ENCODE measurements around the gene MRPL23.
"Not testable (repeated sequence)": the region's sequence is repeated elsewhere in the genome, so short reads cannot be mapped to it uniquely, and the experiment has no call there.

Gene MRPL23

GRCh38 chr11:1932681-1933080 lies 14.5 kb upstream of the MRPL23 start:
- H3K4me3 ChIP-seq (ENCODE audit: low read depth, low read length), result no peak overlapping the region

- no peak overlapping the region for H3K4me3 ChIP-seq (ENCODE audit: low read depth, low read length)
Observed at GRCh38 chr11:1933416-1934334, 13.5 kb upstream of the MRPL23 start.

GRCh38 chr11:1934335-1935155 lies 12.6 kb upstream of the MRPL23 start:
- H3K4me3 ChIP-seq (ENCODE audit: low read depth, low read length), result no peak overlapping the region

- no peak overlapping the region for H3K4me3 ChIP-seq (ENCODE audit: low read depth, low read length)
Observed at GRCh38 chr11:1935156-1936071, 11.7 kb upstream of the MRPL23 start.

GRCh38 chr11:1936072-1936780 lies 10.9 kb upstream of the MRPL23 start:
- no peak overlapping the region for H3K4me3 ChIP-seq (ENCODE audit: low read depth, low read length)

GRCh38 chr11:1936781-1937615 lies 10.1 kb upstream of the MRPL23 start:
- H3K4me3 ChIP-seq (ENCODE audit: low read depth, low read length), result no peak overlapping the region

- H3K4me3 ChIP-seq (ENCODE audit: low read depth, low read length), result no peak overlapping the region
Observed at GRCh38 chr11:1937616-1938342, 9.4 kb upstream of the MRPL23 start.

GRCh38 chr11:1938343-1939005 lies 8.7 kb upstream of the MRPL23 start:
- H3K4me3 ChIP-seq (ENCODE audit: low read depth, low read length), result no peak overlapping the region

GRCh38 chr11:1939006-1939625 lies 8.0 kb upstream of the MRPL23 start:
- no peak overlapping the region for H3K4me3 ChIP-seq (ENCODE audit: low read depth, low read length)

- H3K4me3 ChIP-seq (ENCODE audit: low read depth, low read length), result not testable (repeated sequence)
Observed at GRCh38 chr11:1939788-1940187, 7.3 kb upstream of the MRPL23 start.

GRCh38 chr11:1942558-1943260 lies 4.4 kb upstream of the MRPL23 start:
- H3K4me3 ChIP-seq (ENCODE audit: low read depth, low read length), result no peak overlapping the region

- H3K4me3 ChIP-seq (ENCODE audit: low read depth, low read length), result no peak overlapping the region
Observed at GRCh38 chr11:1943576-1943975, 3.6 kb upstream of the MRPL23 start.

GRCh38 chr11:1943977-1944376 lies 3.2 kb upstream of the MRPL23 start:
- H3K4me3 ChIP-seq (ENCODE audit: low read depth, low read length), result no peak overlapping the region

- H3K4me3 ChIP-seq (ENCODE audit: low read depth, low read length), result no peak overlapping the region
Observed at GRCh38 chr11:1947592-1948237, 583 bp downstream of the MRPL23 start.

GRCh38 chr11:1948389-1948788 lies 1.3 kb downstream of the MRPL23 start:
- no peak overlapping the region for H3K4me3 ChIP-seq (ENCODE audit: low read depth, low read length)

- H3K4me3 ChIP-seq (ENCODE audit: low read depth, low read length), result no peak overlapping the region
Observed at GRCh38 chr11:1949302-1949701, 2.2 kb downstream of the MRPL23 start.

- no peak overlapping the region for H3K4me3 ChIP-seq (ENCODE audit: low read depth, low read length)
Observed at GRCh38 chr11:1949922-1950321, 2.8 kb downstream of the MRPL23 start.
